ENCODE results near the gene SEC31A. TPM values are rescaled to one million over a fixed set of nuclear protein-coding genes. Genes with fewer than 3 reads are reported as not detected.

The SEC31A gene
- total and polyA plus RNA-seq, 8 donors, result 221 to 286 (median 251) TPM

DNA sequence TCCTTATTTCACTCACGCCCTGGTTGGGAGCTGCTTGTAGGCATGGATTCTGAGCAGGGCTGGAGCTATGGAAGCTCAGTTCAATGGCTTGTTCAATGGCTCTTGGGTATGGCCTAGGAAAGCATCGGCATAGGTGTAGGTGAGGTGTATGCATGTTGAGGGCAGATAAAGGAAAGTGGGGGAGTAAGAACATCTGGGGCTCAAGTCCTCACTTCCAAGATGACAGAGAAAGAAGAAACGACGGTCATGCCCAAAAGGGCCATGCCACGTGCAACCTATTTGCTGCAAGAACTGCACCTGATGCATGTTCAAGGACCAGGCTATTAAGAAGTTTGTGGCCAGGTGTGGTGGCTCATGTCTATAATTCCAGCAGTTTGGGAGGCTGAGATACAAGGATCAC is 115.7 kb downstream of the SEC31A start:
- no peaks in the 10 kb centered on the region for H3K9me3 ChIP-seq
- DNase-seq, result no peak
- intact Hi-C loops (cut with DNase I), result no loop called here

DNA sequence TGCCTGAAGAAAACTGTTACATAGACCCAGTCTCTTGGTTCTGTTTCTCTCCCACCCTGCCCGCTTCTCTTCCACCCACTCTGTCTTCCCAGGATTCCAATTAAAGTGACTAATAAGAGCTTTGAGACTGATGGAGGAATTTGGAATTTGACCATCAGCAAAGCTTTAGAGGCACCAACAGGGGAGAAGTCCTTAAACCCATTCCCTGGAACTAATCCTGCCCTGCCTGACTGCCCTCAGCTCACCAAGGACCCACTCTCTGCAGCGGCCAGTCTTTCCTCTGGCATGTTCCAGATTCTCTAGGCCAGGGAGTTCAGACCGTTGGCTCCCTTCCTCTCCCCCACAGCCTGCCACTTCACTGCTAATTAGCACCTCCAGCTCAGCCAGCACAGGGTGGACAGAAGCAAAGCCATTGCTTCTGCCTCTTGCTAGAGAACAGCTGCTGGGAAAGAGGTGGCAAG is 116.2 kb downstream of the SEC31A start:
- TF ChIP-seq, protein P1, sequence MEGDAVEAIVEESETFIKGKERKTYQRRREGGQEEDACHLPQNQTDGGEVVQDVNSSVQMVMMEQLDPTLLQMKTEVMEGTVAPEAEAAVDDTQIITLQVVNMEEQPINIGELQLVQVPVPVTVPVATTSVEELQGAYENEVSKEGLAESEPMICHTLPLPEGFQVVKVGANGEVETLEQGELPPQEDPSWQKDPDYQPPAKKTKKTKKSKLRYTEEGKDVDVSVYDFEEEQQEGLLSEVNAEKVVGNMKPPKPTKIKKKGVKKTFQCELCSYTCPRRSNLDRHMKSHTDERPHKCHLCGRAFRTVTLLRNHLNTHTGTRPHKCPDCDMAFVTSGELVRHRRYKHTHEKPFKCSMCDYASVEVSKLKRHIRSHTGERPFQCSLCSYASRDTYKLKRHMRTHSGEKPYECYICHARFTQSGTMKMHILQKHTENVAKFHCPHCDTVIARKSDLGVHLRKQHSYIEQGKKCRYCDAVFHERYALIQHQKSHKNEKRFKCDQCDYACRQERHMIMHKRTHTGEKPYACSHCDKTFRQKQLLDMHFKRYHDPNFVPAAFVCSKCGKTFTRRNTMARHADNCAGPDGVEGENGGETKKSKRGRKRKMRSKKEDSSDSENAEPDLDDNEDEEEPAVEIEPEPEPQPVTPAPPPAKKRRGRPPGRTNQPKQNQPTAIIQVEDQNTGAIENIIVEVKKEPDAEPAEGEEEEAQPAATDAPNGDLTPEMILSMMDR (IDR thresholded peaks at IDR 0.05), result no peak
- intact Hi-C loops (cut with DNase I), result no loop called here
- Histone ChIP-seq H3K27ac (no peak overlapping the region), H3K36me3 (no peaks in the 10 kb centered on the region), H3K4me3 (no peak overlapping the region), H3K4me1 (no peaks in the 10 kb centered on the region), H3K9me3 (no peaks in the 10 kb centered on the region), H3K27me3 (no peaks in the 10 kb centered on the region)
- ATAC-seq, result no peak
- DNase-seq, result no peak

More for the DNA sequence above, 115.7 kb downstream of the SEC31A start:
- Histone ChIP-seq H3K27me3 (no peaks in the 10 kb centered on the region), H3K4me1 (no peaks in the 10 kb centered on the region), H3K27ac (no peak overlapping the region), H3K4me3 (no peak overlapping the region), H3K36me3 (no peaks in the 10 kb centered on the region)
- ATAC-seq, result no peak
- TF ChIP-seq, protein P1 (IDR thresholded peaks at IDR 0.05), result no peak

DNA sequence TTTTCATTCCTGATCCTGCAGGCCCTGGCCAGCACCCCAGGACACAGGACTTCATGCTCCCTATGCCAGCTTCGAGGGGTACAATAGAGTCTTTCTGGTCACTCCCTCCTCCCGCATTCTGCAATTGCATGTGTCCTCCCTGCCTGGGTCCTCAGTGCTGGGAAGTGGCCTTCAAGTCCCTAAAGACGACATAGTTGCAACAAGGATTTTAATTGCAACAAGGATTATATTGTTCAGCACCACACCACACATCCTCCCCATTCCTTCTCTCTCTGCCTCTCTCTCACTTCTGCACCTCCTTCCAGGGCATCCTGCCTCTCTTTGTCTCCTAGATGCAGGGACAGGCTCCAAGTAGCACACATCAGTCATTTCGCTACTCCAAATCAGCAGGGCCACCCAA is 117.9 kb downstream of the SEC31A start:
- H3K27ac ChIP-seq, result no peak overlapping the region
- TF ChIP-seq, protein P1 (IDR thresholded peaks at IDR 0.05), result no peak
- H3K4me1 ChIP-seq, result no peaks in the 10 kb centered on the region
- intact Hi-C loops (cut with DNase I), result no loop called here
- DNase-seq, result no peak
- H3K36me3 ChIP-seq, result no peaks in the 10 kb centered on the region
- H3K4me3 ChIP-seq, result no peak overlapping the region
- ATAC-seq, result no peak
- H3K9me3 ChIP-seq, result no peaks in the 10 kb centered on the region
- no peaks in the 10 kb centered on the region for H3K27me3 ChIP-seq

DNA sequence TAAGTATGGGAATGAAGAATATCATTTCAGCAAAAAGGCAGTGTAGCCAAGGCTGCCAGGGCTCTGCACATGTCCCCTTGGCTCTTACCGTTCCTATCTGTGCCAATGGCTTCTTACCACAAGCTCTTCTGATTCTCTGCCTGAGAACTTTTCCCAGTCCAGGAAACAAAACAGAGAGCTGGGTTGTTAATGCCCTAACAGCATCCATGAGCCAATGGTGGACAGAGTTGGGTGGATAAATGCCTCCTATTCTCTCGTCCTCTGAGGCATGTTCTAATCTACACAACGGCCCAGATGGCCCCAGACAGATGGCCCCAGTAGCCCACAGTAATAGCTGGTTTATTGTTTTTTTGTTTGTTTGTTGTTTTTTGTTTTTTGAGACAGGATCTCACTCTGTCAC is 120.3 kb downstream of the SEC31A start:
- TF ChIP-seq, protein P1 (IDR thresholded peaks at IDR 0.05), result no peak
- intact Hi-C loops (cut with DNase I), result no loop called here
- Histone ChIP-seq H3K36me3 (no peaks in the 10 kb centered on the region), H3K9me3 (peaks cover 0 to 12% of the 10 kb centered on the region in 2 donors), H3K27me3 (no peaks in the 10 kb centered on the region), H3K27ac (no peak overlapping the region), H3K4me3 (no peak overlapping the region), H3K4me1 (no peaks in the 10 kb centered on the region)
- ATAC-seq, result no peak
- no peak for DNase-seq

Other genes starting within 250 kb of the SEC31A start
- 10 to 100 TPM; 12.5 to 30.0 TPM for gene SCD5, start 92.4 kb downstream of the SEC31A start, total RNA-seq
- gene SCD5, start 92.4 kb downstream of the SEC31A start, polyA plus RNA-seq (ENCODE audit: insufficient read length in 6 of 6), result 10 to 100 TPM; 30.6 to 41.1 (median 36.7) TPM
- gene THAP9, start 9.6 kb upstream of the SEC31A start, total RNA-seq, result 1 to 10 TPM; 2.1 to 3.5 TPM
- 10 to 100 TPM; 10.4 to 13.2 (median 12.0) TPM for gene THAP9, start 9.6 kb upstream of the SEC31A start, polyA plus RNA-seq (ENCODE audit: insufficient read length in 6 of 6)
- gene LIN54, start 119.7 kb upstream of the SEC31A start, total RNA-seq, result 10 to 100 TPM; 10.3 to 13.6 TPM
- 10 to 100 TPM; 13.8 to 17.9 (median 15.6) TPM for gene LIN54, start 119.7 kb upstream of the SEC31A start, polyA plus RNA-seq (ENCODE audit: insufficient read length in 6 of 6)
- 10 to 100 TPM; 27.8 to 30.9 TPM for gene COPS4, start 144.0 kb upstream of the SEC31A start, total RNA-seq
- gene COPS4, start 144.0 kb upstream of the SEC31A start, polyA plus RNA-seq (ENCODE audit: insufficient read length in 6 of 6), result 10 to 100 TPM; 64.9 to 77.0 (median 68.3) TPM
- 10 to 100 TPM; 20.1 to 48.7 TPM for gene PLAC8, start 223.6 kb upstream of the SEC31A start, total RNA-seq
- 1 to 10 TPM; 4.2 to 7.9 (median 7.2) TPM for gene PLAC8, start 223.6 kb upstream of the SEC31A start, polyA plus RNA-seq (ENCODE audit: insufficient read length in 6 of 6)

Data from left lung (tissue), 10 donors.